Stimulated activated CD4-positive, alpha-beta T cell treated with anti-CD3 and anti-CD28 coated beads, Interleukin-2, amount 100 ng/mL, for 48 hours (primary cell): Measurements from ENCODE around the gene GRAP2.
A peak's percentile ranks its signal among the peaks of the same experiment; 100 is the strongest.

Experiments
- DNase-seq, 2 donors: peaks; one replicate each; pipeline ENCODE4 v3.0.0-alpha.2; 2020

GRAP2 gene

DNA sequence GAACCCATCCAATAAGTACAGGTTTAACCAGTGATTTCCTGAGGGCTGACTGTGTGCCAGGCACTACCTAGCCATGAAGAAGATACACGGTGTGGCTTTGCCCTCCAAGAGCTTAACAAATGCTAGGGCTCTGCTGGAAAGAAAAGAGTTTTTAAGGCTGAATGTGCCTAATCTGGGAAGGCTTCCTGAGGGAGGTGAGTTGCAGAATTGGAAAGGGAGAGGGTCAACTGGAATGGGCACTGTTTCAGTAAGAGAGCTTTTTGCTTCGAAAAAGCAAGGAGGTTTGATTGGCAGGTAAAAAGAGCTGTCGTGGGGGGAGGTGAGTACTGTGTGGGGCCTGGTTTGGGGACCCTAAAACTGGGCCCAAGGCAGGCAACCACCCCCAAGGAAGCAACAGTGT lies 96.5 kb downstream of the GRAP2 start:
- no peak for DNase-seq

DNA sequence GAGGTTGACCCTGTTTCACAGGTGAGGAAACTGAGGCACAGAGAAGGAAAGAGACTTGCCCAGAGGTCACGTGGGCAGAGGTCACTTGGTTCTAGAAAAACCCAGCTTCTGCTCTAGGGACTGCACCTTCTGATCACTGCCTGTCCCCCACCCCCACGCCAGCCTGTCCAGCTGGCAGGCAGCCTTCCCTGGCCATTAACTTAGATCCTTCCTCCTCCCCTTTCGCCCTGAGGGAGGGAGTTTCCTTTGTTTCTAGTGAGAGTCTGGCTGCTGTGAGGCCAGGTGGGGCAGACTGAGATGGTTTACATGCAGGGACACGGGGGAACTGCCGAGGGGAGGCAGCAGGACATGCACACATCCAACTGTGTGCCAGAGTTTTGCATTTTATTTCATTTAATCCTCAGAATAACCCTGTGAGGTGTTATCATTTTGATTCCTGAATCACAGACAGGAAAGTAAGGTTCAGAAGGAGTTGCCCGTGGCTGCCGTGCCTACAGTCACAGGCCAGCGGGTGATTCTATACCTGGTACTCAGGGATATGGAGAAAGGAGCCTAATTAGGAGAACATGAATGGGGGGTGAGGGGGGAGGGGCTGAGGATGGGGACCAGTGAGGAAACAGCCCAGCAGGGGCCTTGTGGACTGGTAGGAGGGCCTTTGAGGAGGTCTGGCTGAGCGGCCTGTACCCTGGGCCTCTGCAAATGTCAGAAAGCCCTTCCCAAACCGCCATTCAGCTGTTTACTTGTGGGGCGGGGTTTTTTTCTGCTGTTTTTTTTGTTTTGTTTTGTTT lies 97.2 kb downstream of the GRAP2 start:
- no peak for DNase-seq

DNA sequence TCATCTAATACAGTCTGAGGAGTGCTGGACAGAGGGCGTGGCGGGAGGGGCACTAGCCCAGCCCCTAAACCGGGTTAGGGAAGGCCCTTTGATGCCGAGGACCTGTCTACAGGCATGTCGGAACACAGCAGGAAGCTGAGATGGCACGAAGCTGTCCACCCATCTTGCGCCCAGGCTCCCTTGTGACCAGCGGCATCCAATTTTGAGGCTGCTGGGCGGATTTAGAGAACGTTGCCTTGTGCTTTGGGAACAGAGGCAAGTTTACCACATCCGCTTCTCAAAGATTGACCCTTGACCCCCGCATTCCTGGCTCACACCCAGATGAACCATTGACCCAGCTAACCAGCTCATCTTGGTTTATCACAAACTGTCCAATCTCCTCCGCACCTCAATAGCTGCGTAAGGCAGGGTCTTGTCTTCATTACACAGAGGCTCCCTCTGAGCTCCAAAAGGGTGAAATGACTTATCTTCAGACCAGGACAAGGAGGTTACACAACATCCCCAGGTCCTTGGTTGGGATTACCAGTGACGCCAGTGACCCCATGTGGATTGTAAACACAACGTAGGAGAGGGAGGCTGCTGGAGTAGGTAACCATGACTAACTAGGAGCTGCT lies 98.4 kb downstream of the GRAP2 start:
- DNase-seq, result no peak

DNA sequence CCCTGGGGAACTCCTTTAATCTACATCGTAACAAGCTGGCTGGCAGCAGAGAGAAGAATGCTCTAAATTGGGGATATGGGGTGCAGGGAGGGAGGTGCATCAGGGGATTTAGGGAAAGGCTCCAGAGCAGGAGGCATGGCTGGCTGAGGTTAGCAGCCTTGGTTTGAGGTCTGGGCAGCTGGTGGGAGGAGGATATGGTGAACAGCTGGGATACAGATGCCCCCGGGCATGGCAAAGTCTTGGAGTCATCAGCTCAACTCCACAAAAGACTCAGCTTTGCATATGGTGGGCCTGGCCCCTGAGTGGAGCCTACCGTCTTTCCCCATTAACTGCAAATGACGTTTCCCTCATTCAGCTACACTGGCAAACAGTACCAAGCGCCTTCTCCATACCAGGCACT lies 99.3 kb downstream of the GRAP2 start:
- no peak for DNase-seq

DNA sequence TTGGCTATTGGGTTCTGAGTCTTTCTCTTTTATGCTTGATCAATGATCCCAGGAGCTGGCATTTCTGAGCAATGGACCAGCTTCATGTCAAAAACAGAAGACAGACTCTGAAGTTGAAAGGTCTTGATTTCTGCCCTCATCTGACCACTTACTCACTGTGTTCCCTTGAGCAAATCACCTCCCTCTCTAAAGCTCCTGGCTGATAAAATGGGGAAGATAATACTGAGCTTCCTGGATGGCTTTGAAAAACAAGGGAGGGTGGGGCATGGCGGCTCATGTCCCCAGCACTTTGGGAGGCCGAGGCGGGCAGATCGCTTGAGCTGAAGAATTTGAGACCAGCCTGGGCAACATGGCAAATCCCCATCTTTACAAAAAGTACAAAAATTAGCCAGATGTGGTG lies 100.2 kb downstream of the GRAP2 start:
- no peak for DNase-seq

DNA sequence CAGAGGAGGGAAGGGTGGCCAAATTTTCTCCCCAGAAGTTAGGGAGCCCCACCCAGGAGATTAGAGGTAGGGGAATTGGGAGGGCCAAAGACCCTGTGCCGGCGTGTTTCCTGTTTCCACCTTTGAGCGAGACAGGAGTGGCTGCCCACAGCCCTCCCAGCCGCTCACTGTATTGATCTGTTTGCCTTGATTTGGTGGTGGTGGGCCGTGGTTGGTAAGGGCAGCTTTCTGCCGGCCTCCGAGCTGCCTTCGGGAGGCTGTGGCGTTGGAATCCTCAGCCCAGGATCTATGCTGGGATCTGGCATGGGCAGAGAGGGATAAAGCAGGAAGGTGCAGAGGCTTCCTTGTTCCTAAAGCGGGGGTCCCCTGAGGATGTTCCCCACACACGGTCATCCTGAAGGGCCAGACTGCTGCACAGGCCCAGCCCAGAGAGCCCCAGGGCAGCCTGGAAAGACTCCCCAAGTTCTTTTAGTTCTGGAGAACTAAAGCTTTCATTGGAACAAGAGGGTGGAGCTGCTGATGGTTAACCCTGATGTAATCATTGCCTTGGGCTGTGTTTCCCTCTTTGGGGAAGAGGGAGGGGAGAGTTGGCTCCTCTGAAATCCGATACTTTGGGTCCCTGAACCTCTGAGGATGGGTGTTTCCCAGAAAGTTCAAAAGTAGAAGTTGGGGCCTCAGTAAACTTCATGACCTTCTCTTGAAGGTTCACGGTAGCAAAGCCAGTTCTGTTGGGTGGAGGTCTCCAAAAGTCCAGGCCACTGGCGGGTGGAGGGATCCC lies 101.1 kb downstream of the GRAP2 start:
- DNase-seq, result no peak

DNA sequence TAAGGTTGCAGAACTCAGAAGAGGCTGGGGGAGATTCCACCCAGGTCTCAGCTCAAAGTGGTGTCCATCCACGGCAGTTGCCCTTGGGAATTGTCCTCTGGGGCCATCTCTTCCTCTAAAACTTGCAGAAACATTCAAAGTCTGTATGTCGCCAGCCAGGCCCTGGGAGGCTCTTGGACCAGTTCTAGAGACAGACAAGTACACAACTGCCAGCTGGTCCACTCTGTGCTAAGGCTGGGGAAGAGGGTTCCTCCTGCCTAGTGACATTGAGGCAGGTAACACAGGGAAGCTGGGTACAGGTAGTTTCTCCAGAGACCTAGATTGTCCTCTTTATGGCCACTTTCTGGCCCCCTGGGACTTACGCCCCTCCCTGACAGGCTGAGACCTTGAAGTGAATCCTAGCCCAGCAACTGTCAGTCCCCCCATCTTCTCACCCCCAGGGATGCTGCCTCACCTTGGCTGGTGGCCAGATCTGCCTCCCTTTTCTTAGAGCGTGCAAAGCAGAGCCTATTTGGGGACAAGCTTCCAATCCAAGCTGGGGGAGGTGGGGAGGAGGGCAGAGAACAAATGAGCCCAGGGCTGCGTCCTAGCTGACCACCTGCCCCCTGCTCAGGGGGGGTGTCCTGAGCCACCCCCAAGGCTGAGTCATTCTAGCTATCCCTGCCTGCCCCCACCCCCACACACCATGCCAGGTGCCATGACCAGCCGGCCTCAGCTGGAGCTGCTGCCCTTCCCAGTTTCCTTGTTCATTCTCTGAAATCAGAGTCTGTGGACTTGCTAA lies 102.2 kb downstream of the GRAP2 start:
- no peak for DNase-seq

DNA sequence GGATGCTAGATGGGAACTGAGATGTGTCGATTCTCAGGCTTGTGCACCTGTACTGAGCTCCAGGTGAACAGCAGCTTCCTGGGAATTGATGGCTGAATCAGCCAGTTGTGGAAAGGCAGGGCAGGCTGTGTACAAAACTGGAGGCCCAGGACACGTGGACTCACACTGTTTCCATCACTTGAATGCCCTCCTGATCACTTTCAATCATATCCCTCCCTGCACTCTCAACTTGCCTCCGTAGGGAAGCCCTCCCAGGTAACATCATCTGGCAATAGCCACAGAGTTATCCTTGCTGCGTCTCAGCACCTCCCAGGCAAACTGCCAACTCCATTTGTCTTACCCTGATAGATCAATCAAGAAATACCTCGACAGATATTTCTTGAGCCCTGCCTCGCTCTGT lies 104.0 kb downstream of the GRAP2 start:
- no peak for DNase-seq

DNA sequence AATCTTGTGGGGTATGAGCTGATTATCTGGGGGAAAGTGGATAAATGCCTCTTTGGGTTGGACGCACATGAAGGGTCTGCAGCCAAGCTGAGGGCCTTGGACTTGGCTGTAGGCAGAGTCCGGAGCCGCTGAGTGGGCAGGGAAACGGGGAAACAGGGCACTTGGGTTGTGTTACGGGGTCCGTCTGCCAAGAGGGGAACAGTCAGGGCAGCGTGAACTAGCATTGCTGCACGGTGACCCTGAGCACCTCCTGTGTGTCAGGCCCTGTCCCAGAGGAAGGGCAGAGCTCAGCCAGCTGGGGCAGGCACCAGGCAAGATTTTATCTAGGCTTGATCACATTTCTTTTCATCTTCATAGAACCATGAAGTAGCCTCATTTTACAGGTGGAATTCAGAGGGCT lies 105.8 kb downstream of the GRAP2 start:
- DNase-seq, result no peak

DNA sequence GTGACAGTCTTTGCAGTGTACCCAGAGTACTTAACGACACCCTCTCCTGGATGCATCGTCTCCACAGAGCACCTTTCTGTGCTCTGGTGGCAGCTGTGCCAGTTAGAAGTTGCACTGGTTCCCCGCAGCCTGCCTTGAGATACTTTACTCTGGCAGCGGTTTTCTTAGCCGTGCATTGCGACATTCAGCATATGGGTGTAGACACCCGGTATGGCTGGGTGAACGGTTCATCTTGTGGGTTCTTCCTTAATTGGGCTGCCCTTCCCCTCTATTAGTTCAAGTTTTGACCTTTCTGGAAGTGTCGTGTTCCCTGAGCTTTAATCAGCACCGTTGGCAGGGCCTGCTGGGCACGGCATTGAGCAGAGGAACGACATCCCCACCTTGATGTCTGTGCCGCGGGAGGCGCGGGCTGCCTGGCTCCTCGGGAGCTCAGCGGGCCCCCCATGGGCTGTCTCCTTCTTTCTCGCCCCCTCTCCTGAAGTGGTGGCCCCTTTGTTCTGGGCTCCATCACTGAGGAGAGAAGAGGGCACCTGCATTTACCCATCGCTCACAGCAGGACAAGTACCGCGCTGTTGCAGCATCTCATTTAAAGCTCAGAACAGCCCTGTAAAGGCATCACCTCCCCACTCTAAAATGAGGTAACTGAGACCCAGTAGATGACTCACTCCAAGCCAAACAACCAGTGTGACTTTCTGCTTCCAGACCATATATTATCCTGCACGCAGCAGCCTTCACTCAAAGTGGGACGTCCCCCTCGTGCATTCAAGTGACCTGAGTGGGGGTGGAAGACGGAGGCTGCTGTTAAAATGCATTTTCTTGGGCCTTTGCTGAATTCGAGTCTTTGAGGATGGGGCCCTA lies 107.2 kb downstream of the GRAP2 start:
- no peak for DNase-seq

DNA sequence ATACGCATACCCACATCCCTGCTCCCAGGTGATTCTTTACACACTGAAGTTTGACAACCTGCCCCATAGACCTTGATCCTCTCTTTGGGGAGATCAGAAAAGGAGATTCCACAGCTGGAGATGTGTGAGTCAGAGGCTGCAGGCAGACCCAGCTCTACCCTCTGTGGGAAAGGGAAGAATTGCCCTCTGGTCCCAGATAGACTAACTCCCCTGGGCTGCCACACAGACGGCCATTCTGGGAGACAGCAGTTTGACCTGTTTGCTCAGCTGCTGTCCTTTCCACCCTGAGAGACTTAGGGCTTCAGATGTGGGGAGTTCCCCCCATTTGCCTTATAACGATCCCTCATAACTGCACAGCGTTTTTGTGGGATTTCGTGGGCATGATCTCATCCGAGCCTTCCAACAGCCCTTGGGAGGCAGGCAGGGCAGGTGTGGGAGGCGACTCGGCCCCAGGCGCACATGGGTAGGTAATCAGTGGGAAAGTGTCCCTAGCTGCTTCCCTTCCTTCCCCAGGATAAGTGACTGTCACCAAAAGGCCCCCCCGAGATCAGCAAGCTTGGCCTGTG lies 107.9 kb downstream of the GRAP2 start:
- no peak for DNase-seq

DNA sequence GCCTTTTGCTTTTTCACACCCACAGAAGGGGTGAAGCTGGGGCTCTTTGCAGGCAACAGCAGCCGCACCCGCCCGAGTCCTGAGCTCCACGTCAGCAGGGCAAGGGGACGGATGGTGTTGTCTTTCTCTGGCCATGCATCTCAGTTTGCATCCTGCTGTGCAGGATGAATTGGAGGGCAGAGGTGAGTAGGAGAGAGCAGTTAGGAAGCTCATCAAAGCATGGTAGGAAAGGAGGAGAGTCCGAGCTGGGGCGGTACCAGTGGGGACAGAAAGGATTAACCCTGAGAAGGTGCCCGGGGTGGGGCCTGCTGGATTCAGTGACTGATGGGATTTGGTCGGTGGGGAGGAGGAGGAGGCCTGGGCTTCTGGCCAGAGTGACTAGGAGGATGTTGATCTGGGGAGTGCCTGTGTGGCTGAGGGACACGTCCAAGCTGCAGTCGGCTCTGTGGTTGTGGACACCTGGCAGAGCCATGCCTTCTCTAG lies 108.4 kb downstream of the GRAP2 start:
- DNase-seq, result no peak

DNA sequence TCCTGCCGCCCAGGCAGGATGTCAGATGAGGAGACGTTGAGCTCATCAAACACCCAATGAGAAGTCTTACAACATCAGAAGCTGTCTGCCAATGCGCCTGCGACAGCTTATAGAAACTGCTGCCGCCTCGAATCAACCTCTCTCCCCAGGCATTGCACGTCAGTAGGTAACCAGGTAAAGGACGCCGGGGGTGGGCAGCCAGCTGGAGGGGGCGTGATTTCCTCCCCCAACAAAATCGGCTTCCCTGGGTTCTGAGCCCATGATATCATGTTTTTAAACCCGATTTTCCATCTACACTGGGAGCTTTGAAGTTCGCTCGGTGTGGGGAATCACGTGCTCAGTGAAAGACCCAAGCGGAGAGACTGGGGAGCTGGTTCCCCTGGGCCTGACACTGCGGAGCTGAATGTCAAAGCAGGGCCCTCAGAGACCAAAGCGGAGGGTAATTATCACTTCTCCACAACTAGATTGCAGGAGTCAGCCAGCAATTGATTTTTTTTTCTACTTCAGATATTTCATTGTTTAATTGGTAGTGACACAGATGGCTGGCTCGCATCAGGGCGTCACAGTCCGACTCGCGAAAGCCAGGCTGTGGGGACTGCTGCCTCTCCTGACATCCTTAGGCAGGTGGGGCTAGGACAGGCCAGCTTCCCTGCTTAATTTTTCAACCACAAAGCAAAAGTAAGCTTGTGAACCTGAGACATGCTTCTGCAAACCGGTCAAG lies 109.2 kb downstream of the GRAP2 start:
- DNase-seq, result peak in 1 of 2 donors; percentile 25

DNA sequence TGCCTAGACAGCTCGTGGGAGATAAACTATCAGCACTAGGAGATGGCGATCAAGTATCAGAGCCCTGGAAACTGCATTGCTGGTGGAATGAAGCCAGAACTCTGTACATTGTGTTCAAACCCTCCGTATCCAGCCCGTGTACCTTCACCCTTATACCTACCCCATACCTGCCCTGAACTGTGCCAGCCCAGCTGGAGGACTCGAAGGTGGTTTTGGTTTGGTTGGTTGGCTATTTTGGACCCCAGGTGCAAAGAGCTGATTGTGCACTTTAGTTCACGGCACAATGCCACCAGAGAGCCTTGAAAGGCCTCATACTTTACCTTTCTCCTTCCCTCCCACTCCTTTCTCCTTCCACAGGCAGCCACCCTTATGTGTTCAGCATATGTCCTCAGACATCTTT lies 109.9 kb downstream of the GRAP2 start:
- no peak for DNase-seq

DNA sequence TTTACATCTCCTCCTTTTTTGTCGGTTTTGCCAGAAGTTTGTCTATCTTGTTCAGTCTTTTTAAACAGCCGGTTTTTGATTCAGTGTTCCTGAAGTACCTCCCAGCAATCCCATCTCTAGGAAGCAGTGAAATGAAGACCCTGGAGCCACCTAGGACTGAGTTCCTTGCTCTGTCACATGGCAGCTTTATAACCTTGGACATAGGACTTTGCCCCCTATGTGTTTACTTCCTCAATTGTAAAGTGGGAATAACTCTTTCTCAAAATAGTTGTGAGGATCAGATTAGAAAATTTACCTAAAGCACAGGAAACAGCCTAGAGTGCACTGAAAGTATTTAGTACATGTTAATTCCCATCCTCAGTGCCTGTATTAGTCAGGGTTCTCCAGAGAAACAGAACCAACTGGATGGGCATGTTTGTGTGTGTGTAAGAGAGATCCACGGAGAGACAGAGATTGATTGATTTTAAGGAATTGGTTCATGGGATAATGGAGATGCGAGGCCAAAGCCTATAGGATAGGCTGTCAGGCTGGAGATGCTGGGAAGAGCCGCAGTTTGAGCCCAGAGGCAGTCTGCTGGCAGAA lies 113.9 kb downstream of the GRAP2 start:
- DNase-seq, result no peak

DNA sequence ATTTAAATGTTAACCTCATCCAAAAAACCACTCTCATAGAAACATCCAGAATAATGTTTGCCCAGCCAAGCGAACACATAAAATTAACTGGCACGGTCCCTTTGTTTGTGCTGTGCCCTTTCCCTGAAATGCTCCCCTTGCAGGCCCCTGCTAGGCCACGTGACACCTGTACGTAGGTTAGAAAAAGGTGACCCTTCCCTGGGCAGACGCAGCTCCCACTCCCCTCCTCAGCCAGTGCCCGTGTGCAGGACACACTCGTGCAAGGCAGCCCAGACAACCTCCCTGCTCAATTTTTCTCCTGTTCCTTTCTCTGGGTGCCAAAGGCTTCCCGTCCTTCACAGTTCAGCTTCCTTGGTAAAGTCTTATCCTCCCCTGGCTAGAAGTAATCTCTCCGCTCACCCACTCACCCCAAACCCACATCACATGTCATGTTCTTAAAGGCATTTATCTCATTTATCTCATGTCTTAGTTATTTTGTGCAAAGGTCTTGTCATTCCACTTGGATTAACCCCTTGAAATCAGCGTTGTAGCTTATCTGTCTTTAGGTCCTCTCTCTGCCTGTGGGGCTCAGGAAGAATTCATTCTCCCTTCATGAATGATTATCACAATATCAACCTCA lies 114.6 kb downstream of the GRAP2 start:
- DNase-seq, result no peak

DNA sequence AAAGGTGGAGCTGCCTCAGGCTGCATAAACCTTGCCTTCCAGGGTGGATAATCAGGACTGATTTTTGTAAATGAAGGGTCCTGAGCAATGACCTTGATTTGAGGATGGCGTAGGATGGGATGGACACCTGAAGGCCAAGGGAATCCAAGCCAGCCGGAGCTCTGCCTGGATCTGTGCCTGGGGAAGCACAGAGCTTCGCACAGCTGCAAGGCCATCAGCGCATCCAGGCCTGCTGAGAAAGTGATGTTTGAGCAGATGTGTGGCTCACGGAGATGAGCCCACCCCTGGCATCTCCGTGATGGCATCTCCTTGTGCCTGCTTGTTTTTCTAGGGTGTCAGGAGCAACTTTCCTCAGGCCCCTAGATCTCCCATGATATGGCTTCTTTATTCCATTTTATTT lies 117.2 kb downstream of the GRAP2 start:
- DNase-seq, result no peak

DNA sequence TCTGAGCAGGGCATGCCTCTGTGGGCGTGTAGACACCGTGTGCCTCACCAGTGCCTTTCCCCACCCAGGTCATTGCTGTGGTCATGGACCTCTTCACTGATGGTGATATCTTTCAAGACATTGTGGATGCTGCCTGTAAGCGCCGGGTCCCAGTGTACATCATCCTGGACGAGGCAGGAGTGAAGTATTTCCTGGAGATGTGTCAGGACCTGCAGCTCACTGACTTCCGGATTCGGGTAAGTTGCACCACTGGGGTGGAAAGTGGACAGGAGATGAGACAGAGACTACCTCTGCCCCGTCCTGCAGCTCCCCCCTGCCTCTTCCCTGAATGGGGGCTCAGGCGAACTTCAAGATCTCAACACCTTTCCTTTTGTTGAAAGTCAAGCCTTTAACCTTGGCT lies 118.2 kb downstream of the GRAP2 start:
- DNase-seq, result no peak

DNA sequence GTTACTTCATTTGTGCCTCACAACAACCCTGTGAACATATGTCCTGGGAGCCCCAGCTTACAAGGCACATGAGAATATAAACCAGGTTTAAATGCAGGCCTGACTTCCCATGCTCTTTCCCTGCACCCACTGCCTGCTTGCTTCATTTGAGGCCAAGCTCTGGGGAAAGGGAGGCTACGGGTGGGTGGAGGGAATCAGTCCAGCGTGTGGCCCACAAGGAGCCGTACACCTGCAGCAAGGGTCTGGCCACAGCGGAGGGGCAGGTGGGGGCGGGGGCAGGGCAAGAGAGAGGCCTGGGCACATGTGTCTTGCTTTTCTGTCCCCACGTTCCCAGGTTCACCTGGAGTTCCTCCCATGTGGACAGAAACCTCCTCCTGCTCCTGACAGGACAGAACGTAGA lies 120.1 kb downstream of the GRAP2 start:
- no peak for DNase-seq

DNA sequence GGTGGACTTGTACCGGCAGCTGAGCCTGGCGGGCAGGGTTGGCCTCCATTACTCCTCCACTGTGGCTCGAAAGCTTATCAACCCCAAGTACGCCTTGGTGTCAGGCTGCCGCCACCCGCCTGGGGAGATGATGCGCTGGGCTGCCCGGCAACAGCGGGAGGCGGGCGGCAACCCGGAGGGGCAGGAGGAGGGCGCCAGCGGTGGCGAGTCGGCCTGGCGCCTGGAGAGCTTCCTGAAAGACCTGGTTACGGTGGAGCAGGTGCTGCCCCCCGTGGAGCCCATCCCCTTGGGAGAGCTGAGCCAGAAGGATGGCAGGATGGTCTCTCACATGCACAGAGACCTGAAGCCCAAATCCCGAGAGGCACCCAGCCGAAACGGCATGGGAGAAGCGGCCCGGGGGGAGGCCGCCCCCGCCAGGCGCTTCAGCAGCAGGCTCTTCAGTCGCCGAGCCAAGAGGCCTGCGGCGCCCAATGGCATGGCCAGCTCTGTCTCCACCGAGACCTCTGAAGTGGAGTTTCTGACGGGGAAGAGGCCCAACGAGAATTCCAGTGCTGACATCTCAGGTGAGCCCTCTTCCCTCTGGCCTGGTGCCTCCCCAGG lies 120.6 kb downstream of the GRAP2 start:
- no peak for DNase-seq
